ENCODE measurements around the gene PIGC.

GRCh38 chr1:172488393-172488792, 44.5 kb upstream of the PIGC start:
- TF ChIP-seq CTCF (IDR thresholded peaks at IDR 0.05; ENCODE audit: low read depth, low read length, missing input control): no peak
- no peak for TF ChIP-seq SP1 (IDR thresholded peaks at IDR 0.05)
- TF ChIP-seq TAF1 (conservative IDR thresholded peaks at IDR 0.05): no peak
- no peak for TF ChIP-seq REST (IDR thresholded peaks at IDR 0.05)
- TF ChIP-seq ZBTB33 (IDR thresholded peaks at IDR 0.05): no peak
- no peak for TF ChIP-seq JUND (IDR thresholded peaks at IDR 0.05)
- TF ChIP-seq MAX (IDR thresholded peaks at IDR 0.05): no peak
- TF ChIP-seq GABPA (IDR thresholded peaks at IDR 0.05 in 1 of 2, conservative IDR thresholded peaks at IDR 0.05 in 1 of 2): no peak
- TF ChIP-seq RAD21 (IDR thresholded peaks at IDR 0.05): no peak

All from liver (tissue), 3 donors.